ENCODE results near the gene TPD52L2. TPM values are rescaled to one million over a fixed set of nuclear protein-coding genes. Genes with fewer than 3 reads are reported as not detected.

TPD52L2 gene
- polyA plus RNA-seq, 2 of the 4 experiments (the other 2 are of a cell fraction), result 86.3 to 99.0 TPM

DNA sequence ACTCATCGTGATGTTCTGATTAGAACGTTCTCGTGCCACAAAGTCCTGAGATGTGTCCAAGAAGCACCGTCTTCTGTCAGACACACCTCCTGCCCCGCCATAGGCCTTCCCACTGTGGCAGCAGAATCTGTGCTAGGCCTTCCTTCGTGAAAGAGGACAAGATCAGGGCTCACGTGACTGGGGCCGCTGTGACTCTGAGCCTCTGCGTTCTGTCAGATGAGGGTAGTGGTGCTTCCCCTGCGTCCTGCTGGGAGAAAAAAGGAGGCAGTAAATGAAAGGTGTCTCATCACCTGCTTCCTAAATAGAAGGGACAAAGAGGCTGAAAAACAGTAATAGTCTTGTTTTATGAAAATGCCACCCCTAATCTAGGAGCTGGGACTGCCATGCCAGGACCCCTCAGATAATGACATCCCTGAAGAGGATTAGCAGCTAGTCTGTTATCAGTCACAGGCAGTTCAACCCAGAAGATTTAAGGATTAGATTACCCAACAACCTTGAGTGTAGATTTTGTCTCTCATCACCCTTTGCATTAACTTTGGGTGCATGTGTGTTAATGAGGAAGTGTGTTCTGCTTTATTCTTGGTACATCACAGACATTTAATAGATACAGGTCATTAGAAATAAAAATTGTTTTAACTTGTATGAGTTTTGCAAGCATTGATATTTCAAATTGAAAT is 34.0 kb downstream of the TPD52L2 start:
- Histone ChIP-seq H3K4me1 (peaks cover 12% of the 10 kb centered on the region), H3K27ac (no peak overlapping the region), H3K4me2 (no peak overlapping the region), H3K9me3 (no peaks in the 10 kb centered on the region), H3K4me3 (no peak overlapping the region)
- ATAC-seq (no peak), FAIRE-seq (no peak), DNase-seq (ENCODE audit: low read depth in 1 of 2, low spot score in 1 of 2) (no peak)
- TF ChIP-seq MAFK (IDR thresholded peaks at IDR 0.05; ENCODE audit: partially characterized antibody) (no peak), ELK1 (IDR thresholded peaks at IDR 0.05; ENCODE audit: low read depth, low read length) (no peak), CHD4 (IDR thresholded peaks at IDR 0.05; ENCODE audit: borderline replicate concordance) (no peak), RFX5 (IDR thresholded peaks at IDR 0.05) (no peak), EHMT2 (IDR thresholded peaks at IDR 0.05; ENCODE audit: low read depth) (no peak), FOXS1 (CRISPR knock-in tag; IDR thresholded peaks at IDR 0.05) (no peak), RARB (CRISPR knock-in tag; IDR thresholded peaks at IDR 0.05) (no peak), ZSCAN20 (CRISPR knock-in tag; IDR thresholded peaks at IDR 0.05) (no peak), RAD21 (conservative IDR thresholded peaks at IDR 0.05 in 1 of 2, IDR thresholded peaks at IDR 0.05 in 1 of 2) (no peak), ZFP36 (IDR thresholded peaks at IDR 0.05; ENCODE audit: borderline replicate concordance, partially characterized antibody) (no peak), ZNF302 (CRISPR knock-in tag; IDR thresholded peaks at IDR 0.05) (no peak)
- TF ChIP-seq, protein P1, sequence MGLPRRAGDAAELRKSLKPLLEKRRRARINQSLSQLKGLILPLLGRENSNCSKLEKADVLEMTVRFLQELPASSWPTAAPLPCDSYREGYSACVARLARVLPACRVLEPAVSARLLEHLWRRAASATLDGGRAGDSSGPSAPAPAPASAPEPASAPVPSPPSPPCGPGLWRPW (IDR thresholded peaks at IDR 0.05), result no peak
- TF ChIP-seq, protein P2, sequence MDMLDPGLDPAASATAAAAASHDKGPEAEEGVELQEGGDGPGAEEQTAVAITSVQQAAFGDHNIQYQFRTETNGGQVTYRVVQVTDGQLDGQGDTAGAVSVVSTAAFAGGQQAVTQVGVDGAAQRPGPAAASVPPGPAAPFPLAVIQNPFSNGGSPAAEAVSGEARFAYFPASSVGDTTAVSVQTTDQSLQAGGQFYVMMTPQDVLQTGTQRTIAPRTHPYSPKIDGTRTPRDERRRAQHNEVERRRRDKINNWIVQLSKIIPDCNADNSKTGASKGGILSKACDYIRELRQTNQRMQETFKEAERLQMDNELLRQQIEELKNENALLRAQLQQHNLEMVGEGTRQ (IDR thresholded peaks at IDR 0.05), result no peak
- ChIA-PET POLR2A (no interaction called here), CTCF (no interaction called here)
- WGBS (ENCODE audit: missing lambda C conversion rate), result 91% methylated on average over 10 of the region's 10 CpGs

- TF ChIP-seq SREBF2 (IDR thresholded peaks at IDR 0.05) (no peak), BHLHE40 (IDR thresholded peaks at IDR 0.05; ENCODE audit: low read depth, low read length) (no peak), RNF2 (IDR thresholded peaks at IDR 0.05; ENCODE audit: borderline replicate concordance, low read depth) (no peak), NR3C1 (IDR thresholded peaks at IDR 0.05) (no peak)
- H3K4me2 ChIP-seq, result no peak overlapping the region
- CTCF ChIA-PET, result interaction anchor here (1.6 kb wide), 1 partner anchor 9 kb away, joined by 4 read pairs; no protein-coding TSS in a partner anchor
- ATAC-seq (no peak), FAIRE-seq (no peak), DNase-seq (ENCODE audit: low read depth in 1 of 2, low spot score in 1 of 2) (no peak)
- WGBS (ENCODE audit: missing lambda C conversion rate), result 92% methylated on average over 3 of the region's 3 CpGs
- no peak overlapping the region for H3K4me3 ChIP-seq
- H3K9me3 ChIP-seq, result no peaks in the 10 kb centered on the region
- no peak overlapping the region for H3K27ac ChIP-seq
- POLR2A ChIA-PET, result no interaction called here
- H3K4me1 ChIP-seq, result peaks cover 12% of the 10 kb centered on the region
Observed at GRCh38 chr20:63900413-63900812, 35.3 kb downstream of the TPD52L2 start.

DNA sequence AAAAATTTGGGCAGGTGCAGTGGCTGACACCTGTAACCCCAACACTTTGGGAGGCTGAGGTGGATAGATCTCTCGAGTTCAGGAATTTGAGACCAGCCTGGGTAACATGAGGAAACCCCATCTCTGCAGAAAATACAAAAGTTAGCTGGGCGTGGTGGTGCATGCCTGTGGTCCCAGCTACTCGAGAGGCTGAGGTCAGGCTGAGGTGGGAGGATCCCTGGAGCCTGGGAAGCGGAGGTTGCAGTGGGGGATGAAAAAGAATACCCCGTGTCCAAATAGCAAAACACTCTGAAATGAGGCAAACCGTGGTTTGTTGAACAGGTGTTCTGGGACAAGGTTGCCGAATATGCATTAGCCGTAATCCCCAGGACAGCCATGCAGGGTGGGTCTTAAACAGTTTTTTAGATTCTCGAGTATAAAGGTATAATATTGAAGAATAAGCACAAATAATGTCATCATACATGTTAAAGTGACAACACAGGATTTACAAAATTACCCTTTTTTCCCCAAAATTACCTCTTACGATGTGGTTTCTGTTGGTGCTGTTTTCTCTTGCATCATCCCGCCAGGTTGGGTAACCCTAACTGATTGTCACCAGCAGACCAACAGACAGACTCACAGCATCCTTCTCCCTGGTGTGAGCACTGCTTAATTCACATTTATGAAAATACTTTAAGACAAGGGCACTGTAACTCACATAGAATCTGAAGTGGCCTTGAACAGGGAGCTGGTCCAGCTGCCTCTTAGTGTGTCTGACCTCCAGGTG is 38.9 kb downstream of the TPD52L2 start:
- WGBS (ENCODE audit: missing lambda C conversion rate), result 93% methylated on average over 11 of the region's 11 CpGs
- POLR2A ChIA-PET, result interaction anchor here (0.7 kb wide), 1 partner anchor 199 kb away, joined by 3 read pairs; no protein-coding TSS in a partner anchor

More for the DNA sequence above, 38.9 kb downstream of the TPD52L2 start:
- no peak for DNase-seq (ENCODE audit: low read depth in 1 of 2, low spot score in 1 of 2)
- Histone ChIP-seq H3K4me2 (no peak overlapping the region), H3K4me3 (no peak overlapping the region), H3K27ac (no peak overlapping the region), H3K9me3 (no peaks in the 10 kb centered on the region), H3K4me1 (peaks cover 5% of the 10 kb centered on the region; the same call in 1 of the 3 replicates)
- ATAC-seq, result 0 out of 6 replicates have a peak, but pooled peaks of 1 of the 2 experiments have one; percentile 19
- CTCF ChIA-PET, result no interaction called here
- no peak for FAIRE-seq
- TF ChIP-seq NR3C1 (IDR thresholded peaks at IDR 0.05) (no peak), HEYL (CRISPR knock-in tag; IDR thresholded peaks at IDR 0.05) (no peak), ZSCAN20 (CRISPR knock-in tag; IDR thresholded peaks at IDR 0.05) (no peak), CEBPB (IDR thresholded peaks at IDR 0.05) (no peak)

Measured in A549 (cell line).